ENCODE measurements around the gene DLGAP1.
"Not testable (repeated sequence)": the region's sequence is repeated elsewhere in the genome, so short reads cannot be mapped to it uniquely, and the experiment has no call there.

DLGAP1 gene

DNA sequence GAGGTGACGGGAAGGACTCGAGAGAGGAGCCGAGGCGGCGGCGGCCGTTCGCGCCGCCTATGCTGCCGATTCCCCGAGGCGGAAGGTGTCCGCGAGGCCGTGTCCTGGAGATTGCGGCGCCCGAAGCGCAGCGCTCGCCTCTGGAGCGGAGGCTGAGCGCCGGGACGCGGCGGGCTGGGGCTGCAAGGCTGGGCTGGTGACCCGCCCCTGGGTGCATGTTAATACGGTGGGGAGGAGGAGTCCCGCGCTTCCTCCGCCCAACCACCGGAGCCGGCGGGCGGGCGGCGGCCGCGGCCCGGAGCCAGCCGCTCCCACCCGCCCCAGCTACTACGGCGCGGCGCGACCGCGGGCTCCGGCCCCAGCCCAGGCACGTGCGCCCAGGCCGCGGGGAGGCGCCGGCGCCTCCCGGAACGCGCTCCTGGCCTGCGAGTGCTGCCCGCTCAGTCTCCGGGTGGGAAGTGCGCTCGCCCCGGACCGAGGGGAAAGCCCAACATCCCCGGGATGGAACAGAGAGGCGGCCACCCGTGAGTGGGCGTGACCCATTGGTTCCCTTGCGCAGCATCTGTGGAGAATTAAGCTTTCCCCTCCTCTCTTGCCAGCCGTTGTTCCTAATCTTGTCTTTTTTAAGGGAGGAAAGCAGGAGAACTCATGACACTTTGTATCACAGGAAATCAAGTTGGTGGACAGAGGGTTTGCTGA lies at the start of gene DLGAP1:
Gene DLGAP1, minus strand, starts transcription at position 195 of the 699 bp plus-strand sequence.
- DNase-seq, result peak; percentile 73

- not testable (repeated sequence) for DNase-seq
These were observed 39.7 kb upstream of the DLGAP1 start for GRCh38 chr18:4494703-4495284.

- DNase-seq, result no peak
These were observed 13.4 kb upstream of the DLGAP1 start for GRCh38 chr18:4468511-4468910.

DNA sequence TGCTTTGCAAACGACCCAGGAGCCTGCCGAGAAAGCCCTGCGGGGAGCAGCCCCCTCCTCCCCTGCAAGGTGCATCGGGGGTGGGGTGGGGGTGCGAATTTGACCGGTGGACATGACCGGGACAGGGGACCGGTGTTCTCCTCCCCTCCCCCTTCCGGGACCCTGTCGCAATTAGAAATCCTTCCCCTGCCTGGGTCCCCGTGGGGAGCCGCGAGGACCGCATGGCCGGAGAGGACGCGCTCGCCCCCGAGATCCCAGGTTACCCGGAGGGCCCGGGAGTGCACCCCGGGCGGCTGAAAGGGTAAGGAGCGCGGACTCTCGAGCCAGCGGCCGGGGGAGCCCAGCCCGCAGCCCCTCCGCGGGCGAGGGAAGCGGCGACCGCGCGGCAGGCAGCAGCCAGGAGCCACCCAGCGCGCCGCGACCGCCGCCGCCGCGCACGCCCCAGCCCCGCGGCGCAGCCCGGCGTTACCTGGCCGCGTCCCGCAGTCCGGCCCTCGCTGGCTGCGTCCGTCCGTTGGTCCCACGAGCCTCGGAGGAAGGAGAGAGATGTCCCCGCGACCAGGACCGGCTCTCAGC lies 482 bp downstream of the DLGAP1 start:
- DNase-seq, result no peak

DNA sequence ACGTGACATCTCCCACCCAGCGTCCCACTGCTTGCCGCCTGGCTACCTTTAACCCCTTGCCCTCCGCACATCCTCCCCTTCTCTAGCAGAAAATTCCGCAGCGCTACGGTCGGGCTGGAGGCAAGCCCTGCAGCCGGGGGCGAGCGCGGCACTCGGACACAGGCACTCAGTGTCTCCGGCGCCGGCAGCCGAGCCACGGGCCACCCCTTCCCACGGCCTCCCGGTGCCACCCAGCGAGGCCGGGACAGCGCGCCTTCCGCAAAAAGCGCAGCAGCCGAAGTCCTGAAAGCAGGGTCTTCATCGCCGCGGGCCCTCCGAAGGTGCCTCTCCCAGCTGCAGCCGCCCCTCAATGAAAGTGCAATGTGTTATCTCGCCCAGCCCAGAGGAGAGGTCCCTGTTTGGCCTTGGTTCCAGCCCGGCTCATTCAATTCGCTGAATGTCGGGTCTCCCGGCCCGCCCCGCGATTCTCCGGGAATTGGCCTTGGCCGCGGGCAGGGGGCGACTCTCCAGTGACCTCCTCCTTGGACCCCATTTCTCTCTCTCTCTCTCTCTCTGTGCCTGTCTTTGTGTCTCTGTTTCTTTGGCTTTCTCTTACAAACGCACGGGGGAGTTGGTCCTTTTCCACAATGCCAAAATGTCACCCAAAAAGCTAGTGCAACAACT lies 1.1 kb downstream of the DLGAP1 start:
- no peak for DNase-seq

DNA sequence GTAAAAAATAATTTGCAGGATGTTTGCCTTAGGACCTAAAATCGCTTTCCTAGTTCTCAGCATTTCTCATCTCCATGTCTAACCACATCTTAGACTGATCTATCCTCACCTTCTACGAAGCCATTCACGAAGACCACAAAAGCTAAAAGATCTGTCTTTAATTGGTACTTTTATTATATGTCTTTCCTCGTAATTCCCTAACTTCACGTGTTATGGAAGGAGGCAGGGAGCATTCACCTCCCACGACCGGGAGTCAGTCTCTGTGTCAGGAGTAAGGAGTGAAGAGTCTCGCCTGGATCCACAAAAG lies 1.6 kb downstream of the DLGAP1 start:
- DNase-seq, result no peak

DNA sequence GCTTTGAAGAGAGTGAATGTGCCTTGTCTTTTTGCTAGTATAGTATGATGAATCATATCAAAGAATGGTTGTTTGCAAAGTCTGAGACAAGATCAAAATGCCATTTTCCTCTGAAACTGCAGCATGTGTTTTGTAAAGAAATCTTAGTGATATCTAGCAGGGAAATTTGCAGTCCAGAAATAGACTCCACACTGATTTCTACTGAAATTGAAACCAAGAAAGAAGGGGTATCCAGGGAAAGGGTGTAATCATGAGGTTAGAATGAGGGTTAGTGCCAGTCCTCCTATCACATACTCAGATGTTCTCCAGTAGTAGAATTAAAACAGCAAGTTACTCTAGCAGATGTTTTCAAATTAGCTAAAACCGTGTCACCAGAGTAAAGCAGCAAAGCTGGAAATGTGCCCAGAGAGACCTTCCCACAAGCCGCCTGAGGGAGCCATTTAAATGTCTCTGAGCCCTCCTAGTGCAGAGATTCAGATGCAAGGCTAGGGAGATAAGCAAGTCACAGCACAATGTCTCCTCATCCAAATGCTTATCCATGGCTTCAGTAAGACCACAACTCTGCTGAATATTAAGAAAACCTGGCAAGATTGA lies 4.9 kb downstream of the DLGAP1 start:
- DNase-seq, result peak; percentile 18

DNA sequence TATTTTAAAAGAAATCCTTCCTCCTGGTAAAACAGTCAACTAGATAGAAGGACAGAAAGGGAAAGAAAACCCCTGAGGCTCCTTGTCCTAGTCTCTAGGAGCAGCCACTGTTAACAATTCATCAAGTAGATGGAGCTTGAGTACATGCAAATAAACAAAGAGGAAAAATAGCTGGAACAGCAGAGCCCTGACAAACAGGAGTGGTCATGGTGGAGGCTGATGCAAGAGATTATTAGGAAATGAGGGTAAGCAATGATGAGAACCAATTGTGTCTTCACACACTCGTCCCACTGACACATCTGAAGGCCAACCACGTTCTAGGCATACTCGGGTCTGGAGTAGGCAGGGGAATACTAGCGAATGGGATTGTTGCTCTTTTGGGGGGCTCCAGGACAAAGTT lies 9.2 kb downstream of the DLGAP1 start:
- no peak for DNase-seq

GRCh38 chr18:4444306-4444705 lies 10.8 kb downstream of the DLGAP1 start:
- no peak for DNase-seq

DNA sequence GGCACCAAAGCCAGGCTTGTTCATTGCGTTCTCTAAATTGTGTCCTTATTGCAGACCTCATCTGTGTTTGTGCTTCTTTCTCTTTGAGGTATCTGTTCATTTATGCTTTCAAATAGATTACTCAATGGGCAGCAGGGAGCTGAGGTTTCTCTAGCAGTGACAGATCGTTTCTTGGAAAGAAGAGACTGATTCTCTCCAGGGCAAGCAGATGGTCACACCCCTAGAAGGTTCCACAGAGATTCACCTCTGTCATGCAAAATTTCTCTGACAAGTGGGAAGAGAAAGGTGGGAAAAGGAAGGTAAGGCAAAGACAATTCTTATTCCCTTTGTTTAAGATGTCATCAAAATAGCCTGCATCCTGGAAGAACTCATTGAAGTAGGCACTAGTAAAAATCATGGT lies 14.0 kb downstream of the DLGAP1 start:
- DNase-seq, result no peak

DNA sequence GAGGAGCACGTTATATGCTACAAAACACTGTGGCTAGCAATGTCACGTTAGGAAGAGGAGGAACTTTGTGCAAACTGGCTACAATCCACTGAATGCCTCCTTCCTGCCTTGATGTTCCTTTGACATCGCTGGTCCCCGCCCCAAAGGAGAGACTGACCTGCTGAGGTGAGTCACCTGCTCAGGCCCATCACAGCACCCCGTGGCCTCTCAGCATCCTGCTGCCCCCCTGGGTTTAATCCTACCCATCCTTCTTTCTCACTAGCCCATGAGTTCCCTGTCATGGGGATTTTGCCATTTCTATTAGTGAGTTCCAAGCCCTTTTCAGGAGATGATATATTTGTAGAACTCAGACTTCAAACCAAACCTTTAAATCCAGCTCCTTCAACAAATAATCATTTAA lies 16.2 kb downstream of the DLGAP1 start:
- DNase-seq, result no peak

- no peak for DNase-seq
These were observed 21.4 kb downstream of the DLGAP1 start for GRCh38 chr18:4433717-4434116.

DNA sequence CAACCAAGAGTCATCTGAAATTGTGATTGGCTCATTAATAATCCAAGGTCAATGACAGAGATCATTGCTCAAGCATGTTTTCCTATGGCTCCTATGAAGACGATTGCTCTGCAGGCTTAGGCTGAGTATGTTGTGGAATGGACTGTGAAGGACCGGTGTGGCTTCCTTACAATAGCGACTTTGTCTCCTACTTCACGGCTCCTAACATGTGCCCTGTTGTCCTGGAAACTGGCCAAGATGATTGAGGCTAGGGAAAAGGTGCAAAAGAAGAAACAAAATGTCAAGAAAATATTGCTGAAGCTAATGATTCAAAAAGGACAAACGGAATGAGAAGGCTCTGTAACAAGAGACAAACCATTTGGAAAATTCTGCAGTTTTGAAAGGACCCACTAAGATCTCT lies 24.3 kb downstream of the DLGAP1 start:
- no peak for DNase-seq

GRCh38 chr18:4417714-4418113 lies 37.4 kb downstream of the DLGAP1 start:
- no peak for DNase-seq

- DNase-seq, result no peak
These were observed 38.1 kb downstream of the DLGAP1 start for GRCh38 chr18:4416976-4417375.

DNA sequence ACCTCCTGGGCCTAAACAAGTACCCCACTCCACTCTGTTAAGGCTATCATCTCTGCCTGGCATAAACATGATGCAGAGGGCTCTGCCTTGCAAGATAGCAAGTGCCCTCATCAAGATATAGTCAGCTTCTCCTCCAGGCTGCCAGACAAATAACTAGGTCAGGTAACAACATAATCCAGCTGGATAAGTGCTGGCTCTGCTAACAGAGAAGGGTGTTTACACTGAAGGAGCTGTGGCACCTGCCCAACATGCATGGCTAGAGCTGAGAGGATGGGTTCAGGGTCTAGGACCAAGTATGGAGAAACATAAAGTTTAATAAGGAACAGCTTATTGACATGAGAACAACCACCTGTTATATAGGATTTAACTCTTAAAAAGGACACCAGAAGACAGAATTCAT lies 42.8 kb downstream of the DLGAP1 start:
- no peak for DNase-seq

- DNase-seq, result no peak
These were observed 48.3 kb downstream of the DLGAP1 start for GRCh38 chr18:4406856-4407255.

GRCh38 chr18:4405965-4406364 lies 49.1 kb downstream of the DLGAP1 start:
- no peak for DNase-seq

GRCh38 chr18:4403836-4404235 lies 51.3 kb downstream of the DLGAP1 start:
- no peak for DNase-seq

- DNase-seq, result no peak
These were observed 54.2 kb downstream of the DLGAP1 start for GRCh38 chr18:4400911-4401310.

GRCh38 chr18:4399929-4400328 lies 55.2 kb downstream of the DLGAP1 start:
- no peak for DNase-seq

- no peak for DNase-seq
These were observed 60.4 kb downstream of the DLGAP1 start for GRCh38 chr18:4394700-4395099.

DNA sequence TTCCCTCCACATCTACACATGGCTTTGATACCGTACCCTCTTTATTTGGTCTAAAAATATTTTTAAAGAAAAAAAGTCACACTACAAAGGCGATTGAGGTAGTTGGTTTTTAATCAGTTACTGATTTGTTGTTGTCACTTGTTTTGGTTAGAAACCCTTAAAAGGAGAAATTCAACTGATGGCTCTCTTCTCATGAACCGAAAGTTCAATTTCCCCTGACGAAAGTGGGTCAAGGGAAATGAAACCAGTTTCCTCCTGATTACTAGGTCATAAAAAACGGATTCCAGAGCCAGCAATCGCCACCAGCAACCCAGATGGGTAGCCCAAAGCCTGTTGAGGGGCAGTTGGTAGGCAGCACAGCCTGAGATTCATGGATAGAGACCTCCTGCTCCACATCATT lies 63.2 kb downstream of the DLGAP1 start:
- DNase-seq, result no peak

DNA sequence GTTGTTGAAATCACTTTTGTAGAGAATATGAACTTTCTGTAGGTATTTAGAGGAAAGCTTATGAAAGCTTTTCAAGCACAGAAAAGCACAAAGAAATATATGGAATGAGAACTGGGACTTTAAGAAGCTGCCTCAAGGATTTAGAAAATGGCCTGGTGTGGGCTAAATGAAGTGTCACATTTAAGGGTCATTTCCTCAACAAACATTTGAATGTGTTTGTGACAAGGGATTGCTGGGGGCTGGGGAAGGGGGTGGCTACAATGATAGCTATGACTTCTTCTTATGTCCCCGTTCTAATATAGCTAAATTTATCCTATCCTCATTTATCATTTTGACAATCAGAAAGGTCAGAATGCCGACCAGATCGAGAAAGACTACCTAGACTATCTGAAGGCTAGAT lies 69.2 kb downstream of the DLGAP1 start:
- no peak for DNase-seq
